RCC 7860 (cell line): ENCODE data around the gene FAH.

Experiments
- DNase-seq: peaks from one replicate; pipeline ENCODE4 v3.0.0-alpha.2; 2015; ENCODE audit warnings: low spot score
- FAIRE-seq: peaks from 2 replicates; lab custom pipeline; 2012; peaks lifted over from hg19 to GRCh38; lab: Jason Lieb, UNC

Gene FAH

GRCh38 chr15:80191897-80192595 is 39.2 kb downstream of the FAH start:
- FAIRE-seq (no peak), DNase-seq (no peak)

DNA sequence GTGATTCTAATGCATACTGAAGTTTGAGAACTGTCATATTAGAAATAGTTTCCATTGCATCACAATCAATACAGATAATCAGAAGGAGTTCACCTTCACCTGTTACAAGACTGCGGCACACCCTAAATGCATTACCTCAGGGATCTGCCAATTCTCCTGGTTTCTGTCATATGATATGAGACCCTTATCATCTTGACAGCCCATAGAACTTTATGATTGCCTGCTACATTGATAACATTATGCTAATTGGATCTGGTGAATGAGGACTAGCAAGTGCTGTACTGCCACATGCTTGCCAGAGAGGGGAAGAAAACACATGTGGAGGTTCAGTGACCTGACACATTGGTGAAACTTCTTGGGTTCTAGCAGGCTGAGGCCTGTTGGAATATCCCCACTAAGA is 41.4 kb downstream of the FAH start:
- FAIRE-seq = no peak

GRCh38 chr15:80194914-80195313 is 42.1 kb downstream of the FAH start:
- DNase-seq (no peak), FAIRE-seq (no peak)

More for the DNA sequence above, 41.4 kb downstream of the FAH start:
- no peak for DNase-seq

GRCh38 chr15:80199366-80199765 is 46.6 kb downstream of the FAH start:
- FAIRE-seq (no peak), DNase-seq (no peak)

DNA sequence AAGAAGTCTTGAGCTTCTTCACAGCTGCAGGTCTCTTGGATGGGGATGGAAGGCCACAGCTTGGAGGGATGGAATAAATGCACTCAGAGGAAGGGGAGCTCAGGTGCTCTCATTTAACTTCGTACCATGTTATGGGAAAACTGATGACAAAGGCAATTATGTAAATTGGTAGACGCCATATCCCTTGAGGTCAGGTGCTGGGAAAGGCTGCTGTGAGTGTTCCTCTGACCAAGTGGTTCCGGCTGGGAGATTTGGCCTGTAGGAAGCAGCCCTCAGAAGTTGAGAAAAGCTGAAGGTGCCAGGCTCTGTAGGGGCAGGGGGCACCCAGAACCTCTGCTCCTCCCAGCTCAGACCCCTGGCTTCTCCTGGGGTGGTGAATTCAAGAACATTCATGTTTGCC is 47.1 kb downstream of the FAH start:
- DNase-seq (no peak), FAIRE-seq (no peak)

DNA sequence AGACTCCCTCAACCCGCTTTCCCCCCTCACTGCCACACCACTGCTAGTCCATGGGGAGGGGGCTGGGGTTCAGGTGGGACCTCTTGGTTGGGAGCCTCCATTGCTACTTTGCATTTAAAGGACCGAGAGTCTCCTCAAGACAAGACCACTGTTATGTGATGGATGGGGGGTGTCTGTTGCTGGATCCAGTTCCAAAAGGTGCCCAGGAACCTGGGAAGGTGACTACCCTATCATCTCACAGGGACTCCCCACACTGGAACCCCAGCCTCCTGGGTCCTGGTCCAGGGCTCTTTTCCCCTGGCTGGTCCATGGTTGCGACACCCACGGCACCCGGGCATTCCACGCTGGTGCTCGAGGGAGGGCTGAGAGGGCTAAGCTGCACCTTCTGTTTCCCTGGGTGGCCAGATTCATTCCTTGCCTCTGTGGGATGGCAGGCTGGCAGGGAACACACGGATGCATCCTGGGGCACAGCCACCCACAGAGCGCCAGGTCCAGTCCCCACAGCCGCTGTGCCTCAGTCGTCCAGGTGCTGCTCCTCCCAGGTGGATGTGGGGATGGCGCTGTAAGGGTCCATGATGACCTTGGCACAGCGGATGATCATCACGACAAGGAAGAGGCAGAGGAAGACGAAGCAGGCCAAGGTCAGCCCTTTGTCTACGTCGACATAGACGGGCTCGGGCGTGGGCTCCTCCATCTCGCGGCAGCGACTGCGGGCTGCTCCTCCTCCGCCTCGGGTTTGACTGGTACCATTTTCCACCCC is 48.6 kb downstream of the FAH start:
- DNase-seq = no peak

GRCh38 chr15:80202016-80202315 is 49.2 kb downstream of the FAH start:
- DNase-seq (no peak), FAIRE-seq (no peak)

More for the DNA sequence above, 48.6 kb downstream of the FAH start:
- no peak for FAIRE-seq

- DNase-seq (no peak), FAIRE-seq (no peak)
Observed at GRCh38 chr15:80202641-80203360, 50.0 kb downstream of the FAH start.

GRCh38 chr15:80203361-80203885 is 50.6 kb downstream of the FAH start:
- DNase-seq (no peak), FAIRE-seq (no peak)

DNA sequence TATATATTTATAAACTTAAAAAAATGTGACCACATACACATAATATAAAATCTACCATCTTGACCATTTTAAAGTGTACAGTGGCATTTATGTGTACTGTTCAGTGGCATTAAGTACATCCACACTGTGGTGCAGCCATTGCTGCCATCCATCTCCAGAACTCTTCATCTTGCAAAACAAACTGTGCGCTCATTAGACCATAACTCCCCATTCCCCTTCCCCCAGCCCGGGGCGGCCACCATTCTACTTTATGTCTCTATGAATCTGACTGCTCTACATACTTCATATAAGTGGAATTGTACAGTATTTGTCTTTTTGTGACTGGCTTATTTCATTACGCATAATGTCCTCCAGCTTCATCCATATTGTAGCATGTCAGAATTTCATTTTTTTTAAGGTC is 51.4 kb downstream of the FAH start:
- no peak for FAIRE-seq

GRCh38 chr15:80207887-80208286 is 55.1 kb downstream of the FAH start:
- no peak for DNase-seq
- FAIRE-seq = no peak

More for the DNA sequence above, 51.4 kb downstream of the FAH start:
- DNase-seq = no peak

- DNase-seq = no peak
- FAIRE-seq = no peak
Observed at GRCh38 chr15:80208758-80209734, 56.2 kb downstream of the FAH start.

DNA sequence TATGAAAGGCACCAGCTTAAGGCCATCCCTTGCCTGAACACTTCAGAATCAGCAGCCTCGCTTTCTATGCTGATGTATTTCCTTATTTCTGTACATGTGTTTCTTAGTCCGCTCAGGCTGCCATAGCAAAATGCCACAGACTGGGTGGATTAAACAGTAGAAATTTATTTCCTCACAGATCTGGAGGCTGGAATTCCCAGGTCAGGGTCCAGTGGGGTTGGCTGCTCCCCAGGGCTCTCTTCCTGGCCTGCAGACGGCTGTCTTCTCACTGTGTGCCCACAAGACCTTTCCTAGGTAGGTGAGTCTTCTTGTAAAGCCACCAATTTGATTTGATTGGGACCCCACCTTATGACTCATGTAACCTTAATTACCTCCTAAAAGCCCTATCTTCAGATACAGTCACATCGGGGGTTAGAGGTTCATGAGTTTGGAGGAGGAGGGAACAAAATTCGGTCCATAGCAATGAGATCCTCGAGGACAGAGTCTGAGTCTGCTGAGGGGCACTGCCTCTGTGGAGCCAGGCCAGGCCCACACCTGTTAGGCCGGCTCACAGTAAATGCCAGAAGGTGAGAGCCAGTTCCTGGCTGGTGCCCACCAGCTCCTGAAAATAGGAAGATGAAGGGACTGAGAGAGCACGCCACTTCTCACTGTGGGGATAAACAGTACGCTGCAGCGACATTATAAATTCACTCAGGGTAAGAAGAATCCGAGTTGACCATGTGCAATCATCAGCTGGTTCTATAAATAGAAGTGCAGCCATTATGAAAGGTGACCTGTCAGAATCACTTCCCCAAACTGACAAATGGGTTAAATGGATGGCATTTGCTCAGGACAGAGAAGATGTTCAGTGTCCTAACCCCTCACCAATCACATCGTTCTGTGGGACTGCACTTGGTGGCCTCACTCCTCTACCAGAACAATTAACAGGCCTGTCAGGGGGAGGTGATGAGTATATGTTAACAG is 58.1 kb downstream of the FAH start:
- FAIRE-seq = no peak

GRCh38 chr15:80211976-80212375 is 59.2 kb downstream of the FAH start:
- DNase-seq = no peak
- no peak for FAIRE-seq

More for the DNA sequence above, 58.1 kb downstream of the FAH start:
- no peak for DNase-seq

DNA sequence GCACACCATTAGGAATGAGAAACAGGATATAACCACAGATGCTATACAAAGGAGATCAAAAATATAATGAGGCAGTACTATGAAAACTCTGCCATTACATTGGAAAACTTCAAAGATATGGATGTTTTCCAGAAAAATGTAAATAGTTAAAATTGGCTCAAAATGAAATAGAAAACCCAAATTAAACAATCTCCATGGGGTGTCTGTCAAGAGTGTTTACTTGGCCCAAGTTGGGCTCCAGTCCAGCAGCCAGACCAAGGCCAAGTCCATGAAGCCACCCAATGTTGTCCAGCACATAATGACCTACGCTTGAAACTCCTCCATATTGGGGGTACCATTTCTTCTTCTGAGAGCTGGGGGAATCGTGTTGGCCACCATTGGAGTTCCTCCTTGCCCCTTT is 62.1 kb downstream of the FAH start:
- FAIRE-seq = no peak
- no peak for DNase-seq

GRCh38 chr15:80216141-80216540 is 63.3 kb downstream of the FAH start:
- DNase-seq = no peak
- no peak for FAIRE-seq

DNA sequence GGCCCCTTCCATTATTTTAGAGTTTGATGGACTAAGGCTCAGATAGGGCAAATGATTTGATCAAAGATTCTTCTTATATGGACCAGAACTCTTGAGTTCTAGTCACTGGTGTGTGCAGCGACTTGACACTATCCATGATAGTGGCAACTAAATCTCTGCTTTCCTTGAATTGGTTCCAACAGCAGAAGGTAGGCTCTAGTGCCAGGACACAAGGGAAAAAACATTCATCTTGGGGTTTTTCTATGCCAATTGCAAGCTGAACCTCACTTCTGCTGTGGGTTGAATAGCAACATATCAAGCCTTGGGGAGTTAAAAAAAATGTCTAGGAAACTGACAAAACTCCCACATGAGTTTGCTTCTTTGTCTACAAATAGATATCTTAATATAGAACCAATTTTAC is 64.1 kb downstream of the FAH start:
- FAIRE-seq = no peak
- DNase-seq = no peak

DNA sequence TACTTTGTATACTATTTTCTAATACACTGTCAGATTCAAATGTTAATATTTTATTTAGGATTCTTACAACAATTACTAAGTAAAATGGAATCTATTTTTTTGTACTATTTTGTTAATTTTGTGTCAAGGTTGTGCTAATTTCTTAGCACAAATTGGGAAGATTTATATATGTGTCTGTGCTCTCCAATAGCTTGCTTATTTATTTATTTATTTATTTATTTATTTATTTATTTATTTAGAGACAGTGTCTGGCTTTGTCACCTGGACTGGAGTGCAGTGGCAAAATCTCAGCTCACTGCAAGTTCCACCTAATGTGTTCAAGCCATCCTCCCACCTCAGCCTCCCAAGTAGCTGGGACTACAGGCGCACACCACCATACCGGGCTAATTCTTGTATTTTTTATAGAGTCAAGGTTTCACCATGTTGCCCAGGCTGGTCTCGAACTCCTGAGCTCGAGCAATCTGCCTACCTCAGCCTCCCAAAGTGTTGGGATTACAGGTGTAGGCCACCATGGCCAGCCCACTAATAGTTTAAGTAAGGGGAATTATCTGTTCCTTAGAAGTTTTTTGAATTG is 64.6 kb downstream of the FAH start:
- no peak for DNase-seq
- FAIRE-seq = no peak

- DNase-seq = no peak
- no peak for FAIRE-seq
Observed at GRCh38 chr15:80219955-80220354, 67.2 kb downstream of the FAH start.
